GM18505 (cell line): ENCODE results near the gene ME3.
"Not testable (repeated sequence)": the region's sequence is repeated elsewhere in the genome, so short reads cannot be mapped to it uniquely, and the experiment has no call there.

Experiments
- ATAC-seq: cut with Tn5 transposase; IDR thresholded peaks from one replicate; pipeline ENCODE4 v1.9.1; 2021; ENCODE audit not compliant: unreplicated experiment
- POLR2A ChIP-seq: IDR thresholded peaks from 4 replicates; pipeline ENCODE4 v1.6.1; 2011; ENCODE audit warnings: borderline replicate concordance; ENCODE audit not compliant: insufficient read depth, insufficient read length; ENCODE audit errors: extremely low read depth

The ME3 gene

DNA sequence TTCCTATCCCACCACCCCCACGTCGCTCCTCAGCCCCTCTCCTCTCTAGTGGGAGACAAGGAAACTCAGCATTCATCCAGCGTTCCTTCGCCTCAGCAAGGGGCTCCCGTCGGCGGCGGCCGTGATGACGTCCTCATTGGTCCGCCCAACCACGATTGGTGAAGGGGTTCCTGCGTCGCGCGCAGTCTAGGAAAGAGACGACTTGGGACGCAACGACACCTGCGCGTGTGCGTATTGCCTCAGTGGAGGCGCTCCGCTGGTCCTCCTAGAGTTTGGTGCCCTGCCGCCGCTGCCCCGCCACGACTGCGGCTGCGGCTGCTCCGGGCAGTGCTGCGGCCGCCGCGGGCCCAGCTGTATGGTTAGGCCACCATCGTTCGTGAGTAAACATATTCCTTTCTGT is 241.2 kb downstream of the ME3 start:
- ATAC-seq: no peak
- TF ChIP-seq POLR2A: no peak

DNA sequence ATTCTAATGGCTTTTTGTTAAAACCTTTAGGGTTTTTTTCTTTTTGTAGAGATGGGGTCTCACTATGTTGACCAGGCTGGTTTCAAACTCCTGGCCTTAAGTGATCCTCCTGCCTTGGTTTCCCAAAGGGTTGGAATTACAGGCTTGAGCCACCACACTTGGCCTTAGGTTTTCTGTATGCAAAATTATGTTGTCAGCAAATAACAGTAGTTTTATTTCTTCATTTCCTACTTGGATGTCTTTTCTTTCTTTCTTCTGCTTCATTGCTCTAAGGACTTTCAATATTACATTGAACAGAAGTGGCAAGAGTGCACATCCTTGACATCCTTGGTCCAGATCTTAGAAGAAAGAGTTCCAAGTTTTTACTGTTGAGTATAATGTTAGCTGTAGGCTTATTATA is 245.0 kb downstream of the ME3 start:
- TF ChIP-seq POLR2A: no peak
- no peak for ATAC-seq

DNA sequence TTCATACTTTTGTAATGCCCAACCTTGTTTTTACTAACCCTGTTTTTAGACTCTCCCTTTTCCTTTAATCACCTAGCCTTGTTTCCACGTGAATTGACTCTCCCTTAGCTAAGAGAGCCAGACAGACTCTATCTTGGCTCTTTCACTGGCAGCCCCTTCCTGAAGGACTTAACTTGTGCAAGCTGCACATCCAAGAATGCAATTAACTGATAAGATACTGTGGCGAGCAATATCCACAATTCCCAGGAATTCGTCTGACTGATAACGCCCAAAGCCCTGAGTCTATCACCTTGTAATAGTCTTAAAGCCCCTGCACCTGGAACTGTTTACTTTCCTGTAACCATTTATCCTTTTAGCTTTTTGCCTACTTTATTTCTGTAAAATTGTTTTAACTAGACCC is 248.9 kb downstream of the ME3 start:
- not testable (repeated sequence) for ATAC-seq

DNA sequence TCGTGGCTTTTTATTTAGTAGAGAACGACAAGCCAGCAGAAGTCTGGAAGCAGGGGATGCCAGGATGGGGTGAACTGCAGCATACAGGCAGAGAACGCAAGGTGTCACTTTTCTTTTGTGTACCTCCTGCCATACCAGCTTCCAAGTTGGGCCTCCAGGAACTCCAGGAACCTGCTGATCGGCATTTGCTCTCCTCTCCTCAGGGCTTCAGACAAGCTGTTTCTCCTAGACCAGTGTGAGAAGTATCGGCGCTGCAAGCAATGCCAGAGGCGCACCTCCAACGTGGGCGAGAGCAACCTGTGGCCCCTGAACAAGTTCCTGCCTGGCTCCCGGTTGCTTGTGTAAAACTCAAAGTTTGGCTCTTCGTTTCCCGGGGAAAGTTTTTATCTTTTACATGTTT is 250.0 kb downstream of the ME3 start:
- TF ChIP-seq POLR2A: no peak
- ATAC-seq: no peak

DNA sequence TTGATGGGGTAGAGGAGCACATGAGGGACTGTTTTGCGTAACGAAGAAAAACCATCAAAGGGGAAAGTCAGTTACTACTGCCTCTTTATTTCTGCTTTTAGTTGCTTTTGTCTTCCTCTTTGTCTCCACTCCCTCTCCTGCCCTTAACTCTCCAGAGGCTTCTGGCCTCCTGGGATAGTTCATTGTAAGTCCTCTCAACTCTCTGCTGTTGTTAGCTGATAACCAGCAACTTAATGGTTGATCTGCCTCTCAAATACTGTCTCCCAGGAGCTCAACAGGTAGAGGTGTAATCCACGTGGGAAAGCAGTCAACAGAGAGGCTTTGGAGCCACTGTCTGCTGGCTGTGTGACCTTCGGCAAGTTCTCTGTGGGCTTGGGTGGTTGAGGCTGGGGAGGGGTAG is 250.5 kb downstream of the ME3 start:
- no peak for TF ChIP-seq POLR2A
- ATAC-seq: no peak

DNA sequence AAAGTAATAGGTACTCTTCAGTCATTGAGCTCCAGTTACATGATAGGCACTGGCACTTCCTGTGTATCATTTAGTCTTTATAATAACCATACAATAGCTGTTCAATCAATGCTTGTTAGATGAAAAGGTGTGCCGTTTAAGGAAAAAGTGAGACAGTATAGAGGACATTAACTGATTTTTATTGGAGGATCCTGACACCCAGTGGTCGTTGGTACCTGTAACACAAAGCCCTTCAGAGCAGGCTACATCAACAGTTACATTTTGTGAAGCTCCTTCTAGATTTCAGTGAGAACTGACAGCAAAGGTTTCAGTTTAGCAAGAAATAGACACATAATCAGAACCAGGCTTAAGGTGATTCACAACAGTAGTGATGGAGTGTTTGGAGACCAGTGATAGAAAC is 253.5 kb downstream of the ME3 start:
- no peak for TF ChIP-seq POLR2A
- ATAC-seq: no peak

DNA sequence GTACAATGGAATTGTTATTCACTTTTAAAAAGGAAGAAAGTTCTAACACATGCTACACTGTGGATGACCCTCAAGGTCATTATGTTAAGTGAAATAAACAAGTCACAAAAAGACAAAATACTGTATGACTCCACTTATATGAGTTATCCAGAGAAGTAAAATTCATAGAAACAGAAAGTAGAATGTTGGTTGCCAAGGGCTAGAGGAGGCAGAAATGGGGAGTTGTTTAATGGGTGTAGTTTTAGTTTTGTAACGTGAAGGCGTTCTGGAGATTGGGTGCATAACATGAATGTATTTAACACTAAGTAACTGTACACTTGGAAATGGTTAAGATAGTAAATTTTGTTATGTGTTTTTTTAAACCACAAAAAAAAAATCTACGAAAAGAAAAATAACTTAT is 253.9 kb downstream of the ME3 start:
- ATAC-seq: no peak
- no peak for TF ChIP-seq POLR2A

DNA sequence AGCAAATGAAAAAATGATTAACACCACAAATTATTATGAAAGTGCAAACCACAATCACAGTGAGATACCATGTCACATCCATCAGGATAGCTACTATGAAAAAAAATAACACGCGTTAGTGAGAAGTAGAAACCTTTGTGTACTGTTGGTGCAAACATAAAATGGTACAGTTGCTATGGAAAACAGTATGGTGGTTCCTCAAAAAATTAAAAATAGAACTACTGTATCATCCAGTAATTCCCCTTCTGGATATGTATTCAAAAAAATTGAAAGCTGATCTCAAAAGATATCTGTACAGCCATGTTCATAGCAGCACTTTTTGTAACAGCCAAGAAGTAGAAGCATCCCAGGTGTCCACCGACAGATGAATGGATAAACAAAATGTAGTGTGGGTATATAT is 254.3 kb downstream of the ME3 start:
- ATAC-seq: no peak
- no peak for TF ChIP-seq POLR2A

DNA sequence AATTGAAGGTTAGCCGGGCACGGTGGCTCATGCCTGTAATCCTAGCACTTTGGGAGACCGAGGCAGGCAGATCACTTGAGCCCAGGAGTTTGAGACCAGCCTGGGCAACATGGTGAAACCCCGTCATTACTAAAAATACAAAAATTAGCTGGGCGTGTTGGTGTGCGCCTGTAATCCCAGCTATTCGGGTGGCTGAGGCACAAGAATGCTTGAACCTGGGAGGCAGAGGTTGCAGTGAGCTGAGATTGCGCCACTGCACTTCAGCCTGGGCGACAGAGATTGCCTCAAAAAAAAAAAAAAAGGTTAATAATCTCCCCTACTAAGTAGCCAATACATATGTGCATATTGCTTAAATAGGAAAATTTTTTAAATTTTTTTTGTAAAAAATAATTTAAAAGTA is 255.5 kb downstream of the ME3 start:
- not testable (repeated sequence) for ATAC-seq

DNA sequence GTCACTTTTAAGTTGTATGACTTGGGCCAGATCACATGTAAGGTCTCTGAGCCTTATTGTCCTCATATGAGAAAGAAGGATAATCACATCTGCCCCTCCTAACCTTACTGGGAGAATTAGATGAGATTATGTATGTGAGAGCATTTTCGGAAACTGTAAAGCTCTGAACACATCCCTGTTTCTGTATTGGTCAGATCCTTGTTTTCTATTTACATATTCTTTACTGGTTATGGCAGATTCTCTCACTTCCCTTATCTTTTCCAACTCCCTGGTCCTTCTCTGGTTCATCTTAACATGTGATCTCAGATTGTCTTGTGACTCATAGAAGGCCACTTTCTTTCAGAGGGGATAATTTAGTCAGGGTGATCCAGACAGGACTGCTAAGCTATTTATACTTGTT is 255.9 kb downstream of the ME3 start:
- no peak for TF ChIP-seq POLR2A
- no peak for ATAC-seq

DNA sequence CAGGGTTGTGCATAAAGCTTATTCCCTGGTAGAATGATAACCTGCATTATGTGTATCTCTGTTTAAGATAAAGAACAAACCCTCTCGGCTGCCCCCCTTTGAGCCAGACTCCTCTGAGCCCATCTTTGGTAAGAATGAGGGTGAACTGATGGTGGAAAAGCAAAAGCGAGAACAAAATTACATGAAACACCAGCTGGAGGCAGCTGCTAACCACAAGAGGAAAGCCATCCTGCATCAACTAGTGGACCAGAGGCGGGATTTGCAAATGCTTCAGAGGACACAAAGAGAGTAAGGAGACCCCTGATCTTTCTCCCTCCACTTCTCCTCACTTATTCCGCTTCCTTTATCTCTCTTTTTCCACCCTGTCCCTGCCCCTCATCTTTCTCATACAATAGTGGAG is 257.4 kb downstream of the ME3 start:
- ATAC-seq: no peak
- no peak for TF ChIP-seq POLR2A

DNA sequence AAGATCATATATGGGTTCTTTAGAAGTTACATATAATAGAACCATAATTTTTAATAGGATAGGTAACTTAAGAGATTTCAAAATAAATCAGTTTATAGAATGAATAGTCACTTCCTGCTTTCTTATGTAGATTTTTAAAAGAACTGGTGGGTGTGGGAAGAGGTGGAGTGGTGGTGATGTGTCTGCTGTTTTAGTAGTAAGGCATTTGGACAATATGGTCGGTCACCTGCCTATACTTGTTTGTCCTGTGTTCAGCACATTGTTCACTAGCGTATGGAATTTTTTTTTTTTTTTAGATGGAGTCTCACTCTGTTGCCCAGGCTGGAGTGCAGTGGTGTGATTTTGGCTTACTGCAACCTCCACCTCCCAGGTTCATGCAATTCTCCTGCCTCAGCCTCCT is 258.4 kb downstream of the ME3 start:
- no peak for ATAC-seq
- no peak for TF ChIP-seq POLR2A

DNA sequence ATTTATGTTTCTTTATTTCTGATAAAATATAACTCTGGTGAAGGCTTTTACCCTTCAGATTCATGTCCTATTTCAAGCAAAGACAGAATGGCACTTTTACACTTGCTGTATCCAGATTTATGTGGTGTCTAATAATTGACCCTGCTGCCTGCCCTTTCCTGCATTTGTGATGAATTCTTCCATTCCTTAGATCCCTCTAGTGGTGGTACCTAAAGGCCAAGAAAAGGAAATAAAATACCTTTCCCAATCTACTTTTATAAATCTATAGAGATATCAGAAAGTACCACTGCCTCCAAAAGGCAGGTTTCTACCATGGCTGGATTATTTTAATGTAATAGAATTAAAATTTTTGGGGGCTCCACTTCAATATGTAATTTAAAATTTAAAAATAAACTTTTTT is 263.6 kb downstream of the ME3 start:
- no peak for TF ChIP-seq POLR2A
- no peak for ATAC-seq

DNA sequence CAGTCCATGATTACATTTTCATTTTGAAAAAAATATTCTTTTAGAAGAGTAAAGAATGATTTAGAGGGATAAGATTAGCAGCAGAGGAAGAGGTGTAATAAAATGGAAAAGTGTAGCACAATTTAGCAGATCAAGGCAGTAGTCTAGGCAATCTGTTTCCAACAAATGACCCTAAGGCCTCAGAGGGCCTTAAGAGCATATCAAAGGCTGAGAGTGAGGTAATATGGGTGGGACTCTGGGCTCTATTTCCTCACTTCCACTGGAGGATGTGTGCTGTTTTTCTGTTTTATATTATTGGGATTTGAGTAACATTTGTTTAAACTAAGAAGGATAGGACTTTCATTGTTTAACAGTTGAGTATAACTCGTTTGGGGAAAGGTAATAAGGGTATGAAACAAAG is 269.0 kb downstream of the ME3 start:
- no peak for ATAC-seq
- TF ChIP-seq POLR2A: no peak

DNA sequence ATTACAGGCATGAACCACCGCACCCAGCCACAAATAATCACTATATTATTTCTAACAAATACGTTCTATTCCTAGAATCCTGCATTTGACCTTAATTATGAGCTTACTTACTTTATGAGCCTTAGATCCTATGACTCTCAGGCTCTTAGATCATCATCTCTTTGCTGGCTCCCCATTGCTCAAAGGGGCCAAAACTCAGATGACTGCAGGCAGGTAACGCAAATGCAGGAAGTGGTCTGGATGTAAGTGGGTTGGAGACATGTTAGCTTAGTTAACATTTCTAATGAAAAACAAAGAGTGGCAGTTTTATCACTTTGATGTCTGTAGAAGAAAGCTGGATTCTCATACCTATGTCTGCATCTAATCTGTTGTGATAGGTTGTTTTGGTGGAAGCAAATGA is 274.3 kb downstream of the ME3 start:
- no peak for TF ChIP-seq POLR2A
- no peak for ATAC-seq

DNA sequence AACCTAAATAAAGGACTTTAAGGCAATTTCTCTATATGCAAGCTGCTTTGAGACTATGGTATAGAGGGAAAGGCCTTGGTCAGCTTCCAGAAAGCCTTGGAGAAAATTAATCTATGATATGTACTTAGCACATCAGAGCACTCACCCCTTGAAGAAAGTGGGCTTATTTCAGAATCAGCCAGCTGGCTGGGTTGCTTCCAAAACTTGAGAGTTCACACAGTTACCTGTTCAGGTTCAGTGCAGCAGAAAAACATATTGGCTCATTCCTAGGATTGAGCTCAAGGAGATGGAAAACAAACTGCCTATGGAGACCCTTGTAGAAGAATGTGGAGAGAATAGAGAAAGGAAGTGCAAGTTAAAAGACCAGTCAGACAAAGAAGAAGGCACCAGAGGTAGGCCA is 275.1 kb downstream of the ME3 start:
- TF ChIP-seq POLR2A: no peak
- ATAC-seq: no peak
